Esophagus squamous epithelium (tissue), 4 donors: Measurements from ENCODE around the gene PPCS.

Experiments used
- CTCF ChIP-seq, 6 experiments: fragments of 450-650 bp in 4 of 6; fragments of 200-600 bp in 2 of 6; sonication (generic) in 2 of 6; IDR thresholded peaks; one replicate each; pipeline ENCODE4 v1.5.1; 2016 to 2019; ENCODE audit warnings: antibody characterized with exemption in 6 of 6, mild to moderate bottlenecking in 4 of 6, moderate library complexity in 4 of 6
- POLR2A ChIP-seq, 4 donors: fragments of 450-650 bp; IDR thresholded peaks; one replicate each; pipeline ENCODE4 v1.6.1; 2017; ENCODE audit warnings: antibody characterized with exemption in 4 of 4, mild to moderate bottlenecking in 4 of 4, moderate library complexity in 3 of 4

GRCh38 chr1:42461196-42461595, 4.9 kb downstream of the PPCS start:
- no peak for TF ChIP-seq CTCF (IDR thresholded peaks at IDR 0.05)
- TF ChIP-seq POLR2A (IDR thresholded peaks at IDR 0.05), result no peak
